SU-DHL-6 (cell line): ENCODE results near the gene CLEC16A.

ENCODE experiments used
- H2AFZ ChIP-seq: fragments of 200-600 bp; sonication (generic); 2 replicates; pipeline ENCODE4 v1.6.1; 2014; ENCODE audit warnings: low read depth, mild to moderate bottlenecking, moderate library complexity, mixed read lengths, antibody characterized with exemption, low read length; ENCODE audit not compliant: severe bottlenecking
- H3F3A ChIP-seq: fragments of 200-600 bp; shearing (Covaris generic); 2 replicates; pipeline ENCODE4 v1.6.0; 2016; ENCODE audit warnings: antibody characterized with exemption, mild to moderate bottlenecking; ENCODE audit not compliant: insufficient read depth
- H3K27ac ChIP-seq: fragments of 200-600 bp; sonication (generic); 2 replicates; pipeline ENCODE4 v1.5.1; 2016; ENCODE audit warnings: low read depth, mild to moderate bottlenecking, low read length, moderate library complexity, mixed read lengths
- H3K27me3 ChIP-seq: fragments of 200-600 bp; sonication (generic), shearing (Covaris generic); 2 replicates; pipeline ENCODE4 v1.6.0; 2014; ENCODE audit warnings: mild to moderate bottlenecking, low read length
- H3K36me3 ChIP-seq: fragments of 200-600 bp; sonication (generic); 2 replicates; pipeline ENCODE4 v1.6.1; 2014; ENCODE audit warnings: mild to moderate bottlenecking, low read length, mixed read lengths
- H3K4me2 ChIP-seq: fragments of 300-600, 200-600 bp; shearing (Covaris generic), sonication (generic); 2 replicates; pipeline ENCODE4 v1.6.0; 2014; ENCODE audit warnings: low read length, low read depth, mild to moderate bottlenecking; ENCODE audit not compliant: poor library complexity, severe bottlenecking
- H3K4me3 ChIP-seq: fragments of 200-600 bp; sonication (generic); 2 replicates; pipeline ENCODE4 v1.5.1; 2014; ENCODE audit warnings: antibody characterized with exemption, low read length, mild to moderate bottlenecking, mixed read lengths; ENCODE audit not compliant: insufficient read depth, poor library complexity, severe bottlenecking
- H3K79me2 ChIP-seq: fragments of 200-600 bp; sonication (generic); 2 replicates; pipeline ENCODE4 v1.6.1; 2014; ENCODE audit warnings: mild to moderate bottlenecking, low read length, moderate library complexity; ENCODE audit not compliant: insufficient read depth
- H3K9ac ChIP-seq: fragments of 200-600 bp; sonication (generic); 2 replicates; pipeline ENCODE4 v1.7.0; 2014; ENCODE audit warnings: mild to moderate bottlenecking, low read length
- H3K9me2 ChIP-seq: fragments of 200-600 bp; sonication (generic); replicated peaks from 2 replicates; pipeline ENCODE4 v1.6.1; 2014; ENCODE audit warnings: low read length; ENCODE audit not compliant: insufficient read depth
- H3K9me3 ChIP-seq: fragments of 200-600 bp; sonication (generic); 2 replicates; pipeline ENCODE4 v1.6.1; 2014; ENCODE audit warnings: low read length, mixed read lengths; ENCODE audit not compliant: insufficient read depth
- H4K20me1 ChIP-seq: fragments of 200-600 bp; sonication (generic); 2 replicates; pipeline ENCODE4 v1.6.1; 2014; ENCODE audit warnings: low read depth, mild to moderate bottlenecking, antibody characterized with exemption, low read length, moderate library complexity, mixed read lengths
- CTCF ChIP-seq: fragments of 200-600 bp; sonication (generic); IDR thresholded peaks from one replicate; pipeline ENCODE4 v1.5.1; 2017; ENCODE audit warnings: antibody characterized with exemption, mild to moderate bottlenecking, low read length, moderate library complexity; ENCODE audit not compliant: insufficient read depth, poor library complexity, severe bottlenecking
- EZH2phosphoT487 ChIP-seq: fragments of 200-600 bp; sonication (generic), shearing (Covaris generic); conservative IDR thresholded peaks from 2 replicates; pipeline ENCODE4 v1.6.1; 2018; ENCODE audit warnings: mild to moderate bottlenecking, antibody characterized with exemption, low read length, moderate library complexity, mixed read lengths

CLEC16A gene

GRCh38 chr16:11164482-11165270 lies 220.3 kb downstream of the CLEC16A start:
- H3F3A ChIP-seq = no peaks in the 10 kb centered on the region
- no peak for TF ChIP-seq CTCF
- no peak for TF ChIP-seq EZH2phosphoT487
- H3K9ac ChIP-seq = no peak overlapping the region
- H3K79me2 ChIP-seq = no peaks in the 10 kb centered on the region
- no peaks in the 10 kb centered on the region for H3K9me3 ChIP-seq
- H3K27me3 ChIP-seq = no peaks in the 10 kb centered on the region
- H4K20me1 ChIP-seq = no peaks in the 10 kb centered on the region
- H2AFZ ChIP-seq = no peak overlapping the region
- H3K4me3 ChIP-seq = no peak overlapping the region
- H3K9me2 ChIP-seq = no peaks in the 10 kb centered on the region
- no peak overlapping the region for H3K4me2 ChIP-seq
- H3K36me3 ChIP-seq = no peaks in the 10 kb centered on the region
- H3K27ac ChIP-seq = no peak overlapping the region

- no peaks in the 10 kb centered on the region for H3K9me3 ChIP-seq
- H3K79me2 ChIP-seq = no peaks in the 10 kb centered on the region
- no peaks in the 10 kb centered on the region for H3F3A ChIP-seq
- H3K27ac ChIP-seq = no peak overlapping the region
- no peaks in the 10 kb centered on the region for H3K36me3 ChIP-seq
- no peak overlapping the region for H3K4me2 ChIP-seq
- H3K9ac ChIP-seq = no peak overlapping the region
- no peak overlapping the region for H2AFZ ChIP-seq
- no peaks in the 10 kb centered on the region for H3K9me2 ChIP-seq
- H3K4me3 ChIP-seq = no peak overlapping the region
- no peaks in the 10 kb centered on the region for H4K20me1 ChIP-seq
- H3K27me3 ChIP-seq = no peaks in the 10 kb centered on the region
- TF ChIP-seq EZH2phosphoT487 = no peak
- no peak for TF ChIP-seq CTCF
These were observed 221.0 kb downstream of the CLEC16A start for GRCh38 chr16:11165349-11165748.

- Histone ChIP-seq H3K79me2 (no peaks in the 10 kb centered on the region), H3K4me2 (no peak overlapping the region)
- TF ChIP-seq CTCF (no peak), EZH2phosphoT487 (no peak)
These were observed 221.7 kb downstream of the CLEC16A start for GRCh38 chr16:11165894-11166665.

More at GRCh38 chr16:11165894-11166665, 221.7 kb downstream of the CLEC16A start:
- H3K27ac ChIP-seq = no peak overlapping the region
- no peak overlapping the region for H3K4me3 ChIP-seq
- no peaks in the 10 kb centered on the region for H3K36me3 ChIP-seq
- no peaks in the 10 kb centered on the region for H3K9me3 ChIP-seq
- no peaks in the 10 kb centered on the region for H3K27me3 ChIP-seq
- no peaks in the 10 kb centered on the region for H3F3A ChIP-seq
- no peaks in the 10 kb centered on the region for H4K20me1 ChIP-seq
- H2AFZ ChIP-seq = no peak overlapping the region
- no peak overlapping the region for H3K9ac ChIP-seq
- no peaks in the 10 kb centered on the region for H3K9me2 ChIP-seq
